GM12872 (cell line): Measurements from ENCODE around the gene GALNT13.

Source experiments
- TF ChIP-seq, protein P1 (sequence below): IDR thresholded peaks from 3 replicates; pipeline ENCODE4 v1.5.1; 2011; ENCODE audit warnings: low read depth, mild to moderate bottlenecking, low read length, moderate library complexity; ENCODE audit not compliant: insufficient read depth

GALNT13 gene

DNA sequence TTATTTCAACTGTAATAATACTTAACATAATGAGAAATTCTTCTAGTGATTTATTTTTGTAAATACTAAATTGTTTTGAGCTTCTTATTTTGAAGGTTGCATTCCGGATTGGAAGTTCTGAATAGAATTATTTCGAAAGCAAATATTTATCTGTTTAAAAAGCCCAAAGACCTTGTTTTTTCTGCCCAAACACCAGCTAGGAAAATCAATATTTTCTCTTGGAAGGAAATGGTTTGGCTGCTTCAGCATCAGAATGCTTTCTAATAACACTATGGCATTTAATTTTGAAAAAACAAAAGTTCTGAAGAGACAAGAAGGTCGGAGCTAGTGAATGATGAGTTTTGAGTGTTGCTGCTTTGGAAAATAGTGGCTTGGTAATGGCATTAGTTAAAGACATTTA is 522.9 kb downstream of the GALNT13 start:
- TF ChIP-seq, protein P1, sequence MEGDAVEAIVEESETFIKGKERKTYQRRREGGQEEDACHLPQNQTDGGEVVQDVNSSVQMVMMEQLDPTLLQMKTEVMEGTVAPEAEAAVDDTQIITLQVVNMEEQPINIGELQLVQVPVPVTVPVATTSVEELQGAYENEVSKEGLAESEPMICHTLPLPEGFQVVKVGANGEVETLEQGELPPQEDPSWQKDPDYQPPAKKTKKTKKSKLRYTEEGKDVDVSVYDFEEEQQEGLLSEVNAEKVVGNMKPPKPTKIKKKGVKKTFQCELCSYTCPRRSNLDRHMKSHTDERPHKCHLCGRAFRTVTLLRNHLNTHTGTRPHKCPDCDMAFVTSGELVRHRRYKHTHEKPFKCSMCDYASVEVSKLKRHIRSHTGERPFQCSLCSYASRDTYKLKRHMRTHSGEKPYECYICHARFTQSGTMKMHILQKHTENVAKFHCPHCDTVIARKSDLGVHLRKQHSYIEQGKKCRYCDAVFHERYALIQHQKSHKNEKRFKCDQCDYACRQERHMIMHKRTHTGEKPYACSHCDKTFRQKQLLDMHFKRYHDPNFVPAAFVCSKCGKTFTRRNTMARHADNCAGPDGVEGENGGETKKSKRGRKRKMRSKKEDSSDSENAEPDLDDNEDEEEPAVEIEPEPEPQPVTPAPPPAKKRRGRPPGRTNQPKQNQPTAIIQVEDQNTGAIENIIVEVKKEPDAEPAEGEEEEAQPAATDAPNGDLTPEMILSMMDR: no peak

DNA sequence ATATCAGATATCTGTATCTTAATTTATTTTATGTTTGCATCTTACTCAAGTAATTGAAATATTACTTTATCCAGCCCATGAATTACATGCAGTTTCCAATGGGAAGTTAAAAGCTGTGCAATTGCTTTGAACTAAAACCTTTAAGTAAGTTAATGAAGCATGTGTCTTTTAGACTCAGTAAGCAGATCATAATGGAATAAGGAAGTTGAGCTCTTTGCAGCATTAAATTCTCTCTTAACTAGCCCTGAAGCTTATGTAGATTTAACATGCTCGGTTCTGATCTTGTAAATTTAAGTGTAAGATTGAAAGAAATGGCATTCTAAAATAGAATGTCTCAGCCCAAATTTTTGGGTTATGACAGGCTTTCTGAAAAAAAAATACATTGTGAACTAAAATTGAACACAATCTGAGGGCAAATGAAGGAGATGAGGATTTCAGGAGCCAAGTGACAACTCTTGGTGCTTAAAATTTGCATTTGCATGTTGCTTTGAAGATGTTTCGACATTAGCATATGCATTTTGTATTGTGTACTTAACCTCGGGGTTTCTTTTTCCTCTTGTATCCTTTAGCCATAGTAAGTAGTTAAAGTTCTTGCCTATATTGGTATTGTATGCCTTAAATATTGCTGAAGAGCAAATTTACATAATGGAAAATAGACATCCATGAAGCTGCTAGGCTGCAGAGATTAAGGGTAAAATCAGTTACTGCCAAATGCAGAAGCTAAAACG is 529.0 kb downstream of the GALNT13 start:
- TF ChIP-seq, protein P1: no peak

DNA sequence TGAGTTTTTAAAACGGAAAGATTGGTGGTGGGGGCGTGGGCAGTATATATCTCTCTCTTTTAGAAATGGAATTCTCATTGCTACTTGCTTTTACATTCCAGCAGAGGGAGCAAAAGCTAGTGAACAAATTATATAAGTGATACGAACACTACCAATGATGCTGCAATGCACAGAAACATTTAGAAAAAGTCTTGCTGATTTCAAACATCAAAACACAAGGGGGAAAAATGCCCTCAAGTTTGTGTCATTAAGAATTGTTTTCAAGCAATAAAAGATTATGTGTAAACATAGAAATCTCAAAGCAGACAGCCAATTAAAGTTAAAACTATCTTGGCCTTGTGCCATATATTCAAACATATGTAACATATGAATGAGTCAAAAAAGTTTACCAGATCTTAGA is 530.5 kb downstream of the GALNT13 start:
- TF ChIP-seq, protein P1: peak; percentile 37; the same call in 2 of the 3 replicates

DNA sequence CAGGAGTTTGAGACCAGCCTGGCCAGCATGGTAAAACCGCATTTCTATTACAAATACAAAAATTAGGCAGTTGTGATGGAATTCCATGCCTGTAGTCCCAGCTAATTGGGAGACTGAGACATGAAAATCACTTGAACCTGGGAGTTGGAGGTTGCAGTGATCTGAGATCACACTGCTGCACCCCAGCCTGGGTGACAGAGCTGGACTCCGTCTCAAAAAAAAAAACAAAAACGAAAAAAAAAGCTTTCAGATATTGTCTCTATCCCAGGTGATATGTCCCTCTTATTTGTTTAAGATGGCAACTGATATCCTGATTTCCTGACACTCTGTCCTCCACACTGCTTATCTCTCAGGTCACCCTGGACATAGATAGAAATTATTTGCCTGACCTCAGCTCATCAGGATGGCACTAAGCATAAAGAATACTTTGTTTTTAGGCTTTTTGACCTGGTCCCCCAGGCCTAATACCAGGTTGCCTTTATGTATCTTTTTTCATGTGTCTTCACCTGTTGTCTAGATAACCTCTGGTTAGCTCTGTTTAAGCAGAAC is 531.6 kb downstream of the GALNT13 start:
- TF ChIP-seq, protein P1: no peak

DNA sequence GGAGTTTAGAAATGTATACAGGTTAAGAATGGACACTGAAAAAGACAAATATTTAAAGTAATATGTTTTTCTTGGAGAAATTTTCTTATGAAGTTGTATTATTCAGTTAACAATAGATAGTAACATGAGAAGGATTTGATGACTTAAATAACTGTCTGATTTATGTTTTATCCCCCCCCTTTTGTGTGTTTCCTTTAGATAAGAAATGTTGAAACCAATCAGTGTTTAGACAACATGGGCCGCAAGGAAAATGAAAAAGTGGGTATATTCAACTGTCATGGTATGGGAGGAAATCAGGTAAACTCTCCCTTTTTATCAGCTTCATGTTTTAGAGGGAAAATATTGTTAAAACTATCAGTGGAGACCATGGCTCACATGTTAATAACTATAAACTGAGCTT is 537.1 kb downstream of the GALNT13 start:
- TF ChIP-seq, protein P1: no peak

DNA sequence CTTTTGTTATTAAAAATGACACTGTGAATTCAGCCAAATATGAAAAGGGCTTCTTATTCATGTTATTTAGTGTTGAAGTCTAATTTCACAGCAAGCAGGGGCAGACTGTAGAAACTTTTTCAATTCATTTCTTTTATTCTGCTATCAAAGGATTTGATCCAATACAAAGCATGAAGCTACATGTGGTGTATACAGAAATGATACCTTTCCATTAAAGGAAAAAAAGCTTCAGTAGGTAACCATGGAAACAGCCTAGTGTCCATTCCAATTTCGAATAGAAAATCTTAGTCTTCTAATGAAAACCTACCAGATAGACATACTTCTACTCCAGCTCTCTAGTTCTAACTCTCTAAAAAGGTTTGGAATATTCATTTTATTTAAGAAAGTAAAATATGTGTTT is 550.5 kb downstream of the GALNT13 start:
- TF ChIP-seq, protein P1: no peak

DNA sequence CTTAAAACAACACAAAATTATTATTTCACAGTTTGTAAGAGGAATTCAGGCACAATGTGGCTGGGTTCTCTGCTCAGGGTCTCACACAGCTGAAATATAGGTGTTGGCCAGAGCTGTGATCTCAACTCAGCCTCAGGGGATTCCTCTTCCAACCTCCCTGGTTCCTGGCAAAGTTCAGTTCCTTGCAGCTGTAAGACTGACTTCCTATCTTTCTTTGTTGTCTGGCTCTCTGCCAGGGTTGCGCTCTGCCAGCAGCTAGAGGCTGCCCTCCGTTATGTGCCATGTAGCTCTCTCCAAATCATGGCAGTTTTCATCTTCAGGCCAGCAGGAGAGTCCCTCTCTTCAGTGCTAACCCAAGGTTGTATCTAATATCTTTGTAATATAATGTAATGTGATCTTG is 554.3 kb downstream of the GALNT13 start:
- TF ChIP-seq, protein P1: no peak
